T-helper 2 cell treated with Interferon-gamma antibody and Interleukin-4, amounts not matched to agents 100 ng/mL and 5 ng/mL, for 36 hours (primary cell): ENCODE results near the gene FMO2. TPM values are rescaled to one million over a fixed set of nuclear protein-coding genes. Genes with fewer than 3 reads are reported as not detected.

Source experiments
- intact Hi-C: fragments of 100-400 bp; cut with micrococcal nuclease; formaldehyde crosslinking; loops from one replicate; pipeline ENCODE4 v1.15.1; 2023
- total RNA-seq: library from RNA; stranded (reverse); gene quantifications from 2 replicates; pipeline ENCODE4 v1.2.3, GENCODE V29; 2022

Gene FMO2
- total RNA-seq, 1 donor from 2014 or later: not detected

DNA sequence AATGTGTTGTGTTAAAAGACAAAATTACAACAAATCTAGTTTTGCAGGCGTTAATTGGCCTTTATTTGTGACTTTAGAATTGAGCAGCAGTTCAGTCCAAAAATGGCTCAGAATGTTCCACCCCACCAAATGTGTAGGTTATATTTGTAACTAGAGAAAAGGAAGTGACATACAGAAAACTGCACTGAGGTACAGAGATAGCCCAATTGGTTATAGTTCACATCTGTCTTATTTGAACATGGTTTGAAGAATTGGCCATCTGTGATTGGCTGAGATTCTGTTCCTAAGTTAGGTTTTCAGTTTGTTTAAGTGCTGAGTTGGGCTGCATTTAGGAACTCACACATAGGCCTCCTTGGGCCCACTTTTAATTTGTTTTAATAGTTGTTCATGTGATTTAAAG lies 12.0 kb upstream of the FMO2 start:
- intact Hi-C loops: no loop called here

DNA sequence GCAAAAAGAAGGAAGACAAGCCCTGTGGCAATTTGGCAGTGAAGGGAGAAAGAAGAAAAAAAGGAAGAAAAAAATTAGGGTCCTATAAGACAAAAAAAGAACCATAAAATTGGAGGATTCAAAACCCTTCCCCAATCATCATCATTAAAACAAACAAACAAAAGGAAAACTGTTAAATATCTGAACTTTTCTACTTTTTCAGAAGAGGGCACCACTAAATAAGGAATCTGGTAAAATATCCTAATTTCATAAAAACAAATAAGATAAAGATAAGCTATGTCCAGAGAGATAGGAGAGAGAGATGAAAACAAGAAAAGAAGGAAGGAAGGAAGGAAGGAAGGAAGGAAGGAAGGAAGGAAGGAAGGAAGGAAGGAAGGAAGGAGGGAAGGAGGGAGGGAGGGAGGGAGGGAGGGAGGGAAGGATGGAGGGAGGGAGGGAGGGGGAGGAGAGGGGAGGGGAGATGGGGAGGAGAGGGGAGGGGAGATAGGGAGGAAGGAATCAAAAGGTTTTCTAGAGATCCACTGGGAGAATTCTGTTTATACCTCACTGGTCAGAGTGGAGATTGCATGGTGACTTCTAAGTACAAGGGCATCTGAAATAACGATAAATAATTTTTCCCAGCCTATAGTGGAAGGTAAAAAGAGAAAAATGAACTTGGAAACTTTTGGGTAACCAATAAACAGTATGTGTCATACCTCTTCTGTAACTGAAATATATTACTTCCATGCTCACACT lies 10.4 kb upstream of the FMO2 start:
- intact Hi-C loops: no loop called here

DNA sequence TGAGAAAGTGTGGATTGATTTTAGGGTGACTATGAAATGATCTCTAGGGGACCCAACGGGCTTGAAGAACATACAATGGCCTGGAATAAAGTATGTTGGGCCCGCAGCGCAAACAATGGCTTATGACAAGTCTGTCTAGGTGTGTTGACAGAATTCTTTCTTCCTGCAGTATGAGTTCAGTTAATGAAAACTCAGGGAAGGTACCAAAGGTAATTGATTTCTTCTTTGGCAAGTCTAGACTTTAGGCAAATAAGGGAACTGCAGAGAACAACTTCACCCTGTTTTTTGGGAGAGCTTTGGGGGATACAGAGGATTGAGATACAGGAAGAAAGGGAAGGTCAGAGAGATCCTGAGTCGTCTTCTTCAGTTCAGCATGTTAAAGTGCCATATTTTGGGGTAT lies 7.8 kb upstream of the FMO2 start:
- intact Hi-C loops: no loop called here

DNA sequence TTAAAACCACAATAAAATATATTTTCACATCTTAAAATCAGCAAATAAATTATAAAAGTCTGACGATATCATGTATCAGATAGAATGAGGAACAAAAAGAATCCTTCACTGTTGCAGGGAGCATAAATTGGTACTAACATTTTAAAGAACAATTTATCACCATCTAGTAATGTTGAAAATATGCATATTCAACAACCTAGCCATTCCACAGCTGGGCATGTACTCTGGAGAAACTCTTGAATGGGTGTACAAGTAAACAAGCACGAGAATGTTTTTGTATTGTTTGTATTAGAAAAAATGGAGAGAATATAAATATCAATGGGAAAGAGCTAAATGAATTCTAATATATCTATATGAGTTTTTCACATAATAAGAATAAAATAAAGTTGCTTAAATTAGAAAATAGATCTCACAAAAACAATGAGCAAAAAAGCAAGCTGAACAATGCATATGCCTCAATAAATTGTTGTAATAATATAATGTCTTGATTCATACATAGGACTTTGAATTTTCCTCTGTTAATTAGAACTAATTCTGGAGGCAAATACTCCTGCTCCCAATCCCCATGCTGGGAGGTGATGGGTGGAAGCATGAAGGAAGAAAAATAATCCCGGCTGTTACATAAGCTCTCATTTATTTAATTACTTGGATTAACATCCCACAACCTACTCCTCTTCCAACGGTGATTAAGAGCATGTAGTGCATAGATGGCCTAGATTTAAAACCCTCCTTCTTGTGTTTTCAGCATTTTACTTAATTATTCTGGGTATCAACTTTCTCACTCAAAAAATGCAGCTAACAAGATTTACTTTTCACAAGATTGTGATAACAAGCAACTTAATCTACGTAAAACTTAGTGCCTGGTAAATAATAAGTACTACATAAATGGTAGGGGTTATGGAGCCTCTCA lies 5.5 kb upstream of the FMO2 start:
- intact Hi-C loops: no loop called here

DNA sequence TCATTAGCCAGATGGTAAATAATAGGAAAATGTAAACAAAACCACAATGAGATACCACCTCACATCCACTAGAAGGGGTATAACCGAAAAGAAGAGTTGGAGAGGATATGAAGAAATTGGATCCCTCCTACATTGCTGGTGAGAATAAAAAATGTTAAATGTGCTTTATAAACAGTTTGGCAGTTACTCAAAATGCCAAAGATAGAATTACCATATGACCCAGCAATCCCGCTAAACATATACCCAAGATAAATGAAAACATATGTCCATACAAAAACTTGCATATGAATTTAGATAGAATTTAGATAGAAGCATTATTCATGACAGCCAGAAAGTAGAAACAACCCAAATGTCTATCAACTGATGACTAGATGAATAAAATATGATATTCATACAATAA lies 4.4 kb upstream of the FMO2 start:
- intact Hi-C loops: no loop called here

DNA sequence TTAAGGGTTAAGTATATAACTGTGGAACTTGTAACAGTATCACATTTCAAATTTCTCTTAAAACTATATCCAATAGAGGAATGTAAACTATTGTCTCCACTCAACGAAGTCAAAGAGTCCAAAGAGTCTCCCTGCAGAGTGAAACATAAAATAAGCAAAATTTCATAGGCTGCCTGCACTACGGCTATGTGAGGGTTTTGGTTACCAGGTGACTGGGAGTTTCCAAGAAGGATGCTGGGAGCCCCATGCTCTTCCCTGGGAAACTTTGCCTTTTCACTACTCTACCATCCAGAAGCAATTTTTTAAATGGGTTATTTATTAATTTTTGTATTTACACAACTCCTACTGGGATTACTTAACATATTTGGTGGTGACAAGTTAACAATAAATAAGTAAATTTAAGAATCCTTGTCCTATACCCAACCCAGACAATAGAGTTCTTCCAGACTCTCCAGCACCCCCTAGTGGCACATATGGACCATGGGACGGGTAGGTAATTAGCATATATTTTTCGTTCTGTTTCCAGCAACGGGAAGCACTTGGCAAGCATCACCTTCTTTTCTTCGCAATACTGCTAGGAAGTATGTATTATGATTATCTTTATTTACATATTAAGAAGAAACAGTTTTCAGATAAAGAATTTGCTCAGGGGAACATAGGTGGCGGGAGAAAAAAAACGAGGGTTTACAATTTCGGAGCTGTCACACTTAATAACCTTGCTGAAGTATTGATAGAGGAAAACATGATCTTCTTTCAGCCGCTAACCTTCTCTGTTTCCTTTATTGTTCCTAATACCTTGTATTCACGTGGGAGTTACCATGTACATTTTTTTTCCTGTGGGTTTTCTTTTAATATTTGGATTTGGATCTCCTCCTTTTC lies 3.5 kb downstream of the FMO2 start:
- intact Hi-C loops: loop anchor here (2.0 kb wide), 2 partner anchors 126 to 1260 kb away; partner anchors contain the start of gene FMO4

DNA sequence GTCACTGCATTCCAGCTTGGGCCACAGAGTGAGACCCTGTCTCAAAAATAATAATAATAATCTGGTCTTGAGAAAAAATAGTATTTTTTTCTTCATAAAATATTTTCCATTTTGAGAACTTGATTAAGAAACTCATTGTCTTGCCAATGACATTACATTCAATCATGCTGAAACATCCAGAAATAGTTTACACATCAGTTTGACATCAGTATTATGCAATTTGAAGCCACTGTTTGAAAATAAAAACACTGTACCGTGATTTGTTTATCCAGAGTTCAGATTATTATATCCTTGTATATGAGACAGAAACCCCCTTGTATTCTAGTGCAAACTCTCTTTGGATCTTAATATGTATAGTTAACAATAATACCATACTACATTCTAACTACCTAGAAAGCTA lies 6.9 kb downstream of the FMO2 start:
- intact Hi-C loops: no loop called here

DNA sequence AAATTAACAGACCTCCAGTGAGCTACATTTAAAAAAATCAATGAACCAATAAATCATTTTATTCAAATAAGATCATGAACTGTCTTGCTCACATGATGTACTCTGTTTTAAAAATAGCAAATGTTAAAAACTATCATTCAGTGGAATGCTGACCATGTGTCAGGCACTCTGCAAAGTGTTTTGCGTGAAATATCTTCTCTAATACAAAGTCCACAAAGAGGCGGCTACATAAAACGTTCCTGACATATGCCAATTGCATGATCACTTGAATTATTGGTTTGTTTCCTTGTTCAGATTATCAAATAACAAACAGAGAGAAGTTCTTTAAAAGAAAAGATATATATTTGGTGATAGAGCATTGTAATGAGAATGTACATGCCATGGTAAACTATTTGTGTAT lies 10.7 kb downstream of the FMO2 start:
- intact Hi-C loops: no loop called here

DNA sequence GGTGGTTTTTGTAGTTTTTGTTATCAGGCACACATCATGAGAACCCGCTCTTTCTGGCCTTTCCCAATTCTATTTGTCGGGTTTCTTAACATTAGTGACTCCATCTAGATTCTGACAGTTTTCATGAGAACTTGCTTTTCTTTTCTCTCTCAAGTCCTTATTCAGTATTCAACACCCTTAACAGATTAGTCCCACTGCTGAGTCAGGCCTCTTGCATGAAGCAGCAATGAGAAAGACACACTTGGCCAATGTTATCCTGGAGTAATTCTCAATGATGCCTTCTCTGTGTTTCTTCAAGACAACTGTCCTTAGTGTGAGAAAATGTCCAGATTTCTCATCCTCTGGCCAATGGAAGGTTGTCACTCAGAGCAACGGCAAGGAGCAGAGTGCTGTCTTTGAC lies 11.3 kb downstream of the FMO2 start:
- intact Hi-C loops: no loop called here

DNA sequence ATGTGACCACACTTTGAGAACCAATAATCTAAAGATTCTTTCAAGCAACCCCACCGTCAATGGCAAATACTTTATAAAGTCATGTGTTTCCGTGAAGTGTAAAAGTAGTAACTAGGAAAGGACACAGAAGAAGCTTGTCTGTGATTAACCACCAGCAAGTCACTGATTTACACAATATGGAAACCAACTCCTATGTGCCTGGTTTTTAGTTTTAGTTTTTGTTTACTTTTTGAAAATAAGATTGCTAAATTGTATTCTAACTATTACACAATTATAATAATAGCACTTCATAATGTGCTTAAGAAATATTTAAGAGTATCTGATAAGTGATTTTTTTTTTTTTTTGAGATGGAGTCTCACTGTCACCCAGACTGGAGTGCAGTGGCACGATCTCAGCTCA lies 13.0 kb downstream of the FMO2 start:
- intact Hi-C loops: no loop called here

DNA sequence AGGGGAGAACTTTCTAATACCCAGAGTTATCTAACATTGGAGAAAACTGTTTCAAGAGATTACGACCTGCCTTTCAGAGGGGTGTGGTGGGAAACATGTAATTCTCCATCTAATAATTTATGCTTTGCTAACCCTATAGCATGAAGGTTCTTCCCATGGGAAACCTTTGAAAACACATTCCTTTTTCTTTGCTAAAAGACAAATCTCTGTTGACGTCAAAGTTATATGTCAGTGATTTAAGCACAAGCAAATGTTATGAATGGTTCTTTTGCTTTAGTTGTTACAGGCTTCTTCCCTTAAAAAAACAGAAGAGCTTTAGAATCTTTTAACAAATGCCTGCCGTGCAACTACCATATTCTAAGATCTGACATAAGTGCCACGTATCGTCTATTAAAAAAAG lies 19.2 kb downstream of the FMO2 start:
- intact Hi-C loops: no loop called here

DNA sequence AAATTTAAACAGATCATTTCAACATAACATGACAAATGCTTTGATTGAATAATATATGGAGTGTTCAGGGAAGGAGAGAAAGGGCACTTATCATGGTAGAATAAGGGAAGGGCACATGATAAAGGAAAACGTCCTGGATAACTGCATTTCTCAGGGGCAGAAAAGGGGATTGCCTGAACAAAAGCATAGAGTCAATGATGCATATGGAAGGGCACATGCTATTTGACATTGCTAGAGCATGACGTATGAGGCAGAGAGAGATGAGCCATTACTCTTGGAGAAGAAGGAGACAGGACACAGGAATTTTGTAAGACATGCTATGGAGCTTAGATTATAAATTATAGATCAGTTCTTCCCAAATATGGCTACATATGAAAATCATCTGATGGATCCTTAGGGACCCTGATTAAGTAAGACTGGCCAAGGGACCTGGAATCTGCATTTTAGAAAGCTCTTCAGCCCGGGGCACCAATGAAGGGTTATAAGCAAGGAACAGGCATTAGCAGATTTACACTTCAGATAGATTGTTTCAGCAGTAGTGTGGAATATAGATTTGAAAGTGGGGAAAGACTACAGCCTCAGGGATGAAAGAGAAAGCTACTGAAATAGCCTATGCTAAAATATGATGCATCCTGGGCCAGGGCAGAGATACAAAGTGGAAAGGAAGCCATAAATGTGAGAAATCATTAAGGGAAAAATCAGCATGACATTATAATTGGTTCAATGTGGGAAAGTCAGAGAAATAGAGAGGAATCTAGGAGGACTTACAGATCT lies 21.3 kb downstream of the FMO2 start:
- intact Hi-C loops: no loop called here

DNA sequence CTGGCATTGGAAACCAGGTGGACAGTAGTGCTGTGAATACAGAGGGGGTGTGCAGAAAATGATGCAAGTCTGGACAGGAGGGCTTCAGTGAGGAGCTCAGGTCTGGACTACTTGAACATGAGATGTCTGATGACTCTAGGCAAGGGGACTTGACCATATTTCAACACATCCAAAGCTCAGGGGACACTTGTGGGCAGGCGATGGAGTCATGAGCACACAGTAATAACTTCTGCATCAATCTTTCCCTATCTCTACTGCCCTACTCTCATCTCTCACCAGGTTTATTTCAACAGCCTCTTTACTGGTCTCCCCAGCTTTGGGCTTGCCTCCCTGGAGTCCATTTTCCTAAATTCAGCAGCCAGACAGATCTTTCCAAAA lies 21.9 kb downstream of the FMO2 start:
- intact Hi-C loops: no loop called here

DNA sequence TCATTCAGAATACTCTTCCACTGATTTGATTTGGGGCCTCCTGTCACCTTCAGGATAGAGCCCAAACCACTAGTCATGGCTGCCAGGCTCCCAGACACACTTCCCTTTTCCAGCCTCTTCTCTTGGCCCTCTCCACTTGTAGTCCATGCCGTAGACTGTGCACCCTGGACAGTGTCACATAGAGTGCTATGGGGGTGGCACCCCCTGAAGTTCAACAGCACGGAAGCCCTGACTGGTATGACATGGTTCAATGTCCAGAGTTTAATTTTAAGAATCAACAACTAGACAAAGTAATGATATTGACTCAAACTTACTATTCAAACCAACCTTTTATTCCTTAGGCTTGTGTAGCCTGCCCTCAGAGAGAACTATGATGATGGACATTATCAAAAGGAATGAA lies 22.3 kb downstream of the FMO2 start:
- intact Hi-C loops: no loop called here

DNA sequence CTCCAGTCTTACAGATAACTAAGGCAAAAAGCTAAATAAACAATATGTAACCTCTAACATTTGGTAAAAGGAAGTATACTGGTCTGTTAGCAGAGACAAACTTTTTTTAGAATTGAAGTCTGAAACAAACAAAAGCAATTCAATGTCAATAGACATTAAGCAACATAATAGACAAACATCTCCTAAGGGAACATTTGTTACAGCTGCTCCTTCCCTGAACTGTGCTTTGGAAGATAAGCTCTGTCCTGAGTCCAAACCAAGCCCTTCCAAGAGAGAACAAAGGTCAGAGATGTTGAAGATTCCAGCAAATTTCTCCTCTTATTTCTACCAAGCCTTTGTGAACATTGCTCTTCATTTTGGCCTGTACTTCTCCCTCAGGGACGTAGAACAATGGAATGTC lies 25.3 kb downstream of the FMO2 start:
- intact Hi-C loops: no loop called here

DNA sequence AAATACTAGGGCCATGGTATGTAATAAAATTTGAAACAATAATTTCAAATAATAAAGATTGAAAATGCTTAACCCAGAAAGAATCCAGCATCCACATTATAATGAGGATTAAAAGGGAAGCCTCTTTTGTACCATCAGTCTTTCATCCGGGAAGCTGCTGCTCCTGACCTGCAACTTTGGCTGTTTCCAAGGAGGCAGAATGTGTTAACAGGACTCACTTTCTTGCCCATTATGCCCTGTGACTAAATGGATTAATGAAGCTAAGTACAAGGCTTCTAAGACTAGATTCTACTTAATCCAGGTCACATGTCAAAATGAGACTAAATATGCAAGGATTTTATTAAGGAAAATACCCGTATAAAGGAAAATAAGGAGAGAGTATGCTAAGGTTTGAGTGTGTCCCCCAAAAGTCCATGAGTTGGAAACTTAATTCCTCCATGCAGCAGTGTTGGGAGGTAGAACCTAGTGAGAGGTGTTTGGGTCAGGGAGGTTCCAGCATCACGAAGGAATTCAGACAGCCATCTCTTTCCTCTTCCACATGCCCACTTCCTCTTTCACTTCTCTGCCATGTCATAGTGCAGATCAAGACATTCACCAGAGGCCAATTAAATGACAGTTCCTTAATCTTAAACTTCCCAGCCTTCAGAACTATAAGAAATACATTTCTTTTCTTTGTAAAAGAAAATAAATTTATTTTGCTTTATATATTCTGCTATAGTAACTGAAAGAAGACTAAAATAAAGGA lies 27.7 kb downstream of the FMO2 start:
- intact Hi-C loops: no loop called here

DNA sequence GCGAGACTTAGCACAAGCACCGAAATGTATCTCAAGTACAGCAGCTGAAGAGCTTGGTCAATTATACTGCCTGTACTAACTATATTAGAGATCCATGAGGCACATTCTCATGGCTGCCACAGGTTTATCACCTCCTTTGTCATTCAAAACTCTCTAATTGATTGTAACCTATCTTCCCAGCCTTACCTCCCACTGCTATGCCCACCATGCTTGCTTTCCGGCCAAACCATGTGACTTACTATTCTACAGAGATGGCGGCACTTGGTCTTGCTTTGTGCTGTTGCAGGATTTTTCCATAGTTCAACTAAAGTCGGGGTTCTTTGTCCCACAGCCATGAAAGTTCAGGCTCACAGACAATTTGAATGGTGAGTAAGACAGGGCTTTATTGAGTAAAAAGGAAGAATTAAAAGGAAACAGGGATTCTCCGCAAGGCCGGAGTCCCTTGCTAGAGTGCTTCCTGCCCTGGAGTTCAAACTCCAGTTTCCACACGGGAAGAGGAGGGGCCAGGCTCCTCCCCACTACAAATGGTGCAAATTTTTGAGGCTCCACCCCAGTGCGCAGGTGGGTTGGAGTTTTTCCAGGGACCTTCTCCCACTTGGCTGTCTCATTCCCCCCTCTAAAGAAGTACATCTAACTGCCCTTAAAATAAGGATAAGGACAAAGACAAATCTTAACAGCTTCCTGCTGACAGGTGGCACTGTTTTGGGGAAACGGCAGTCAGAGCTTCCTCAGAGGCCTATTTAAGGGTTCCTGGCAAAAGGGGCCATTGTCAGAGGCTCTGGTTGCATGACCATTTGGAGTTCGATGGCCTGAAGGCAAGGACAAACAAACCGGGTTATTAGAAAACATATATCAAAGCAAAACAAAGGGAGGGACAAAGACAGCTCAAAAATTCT lies 28.7 kb downstream of the FMO2 start:
- intact Hi-C loops: no loop called here

DNA sequence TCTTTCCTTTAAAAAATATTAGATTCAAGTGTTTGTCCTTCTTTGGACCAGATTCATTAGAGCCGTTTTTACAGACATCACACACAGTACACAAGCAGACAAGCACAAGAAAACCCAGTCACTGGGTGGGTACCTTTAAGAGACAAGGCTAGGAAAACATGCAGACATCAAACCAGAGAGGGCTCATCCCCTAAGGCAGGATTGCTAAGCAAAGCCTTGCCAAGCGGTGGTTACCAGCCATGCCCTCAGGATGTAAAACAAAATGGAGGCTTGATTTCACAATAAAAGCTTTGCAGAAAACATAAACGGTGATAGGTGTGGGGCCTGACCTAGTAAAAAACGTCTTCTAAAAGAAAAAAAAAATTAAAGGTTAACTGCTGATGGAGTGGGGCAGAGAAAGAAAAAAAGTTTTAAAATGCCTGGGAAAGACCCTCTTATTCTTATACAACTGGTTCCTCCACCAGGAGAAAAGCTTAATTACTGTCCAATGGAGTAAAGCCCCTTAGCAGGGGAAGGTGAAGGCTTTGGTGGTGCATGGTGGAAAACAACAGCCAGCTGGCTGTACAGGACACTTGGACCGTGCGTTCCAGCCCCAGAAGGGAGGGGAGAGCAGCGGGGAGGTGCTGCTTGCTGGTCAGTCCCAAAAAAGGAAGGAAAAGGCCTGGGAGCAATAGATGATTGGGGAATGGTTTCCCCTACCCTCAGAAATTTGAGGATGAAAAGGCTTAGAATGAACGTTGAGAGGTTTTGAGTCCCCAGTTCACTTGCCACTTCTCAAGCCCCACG lies 32.8 kb downstream of the FMO2 start:
- intact Hi-C loops: no loop called here
